HG03139 (cell line): Measurements from ENCODE around the gene DUS1L.
"Not testable (repeated sequence)": the region's sequence is repeated elsewhere in the genome, so short reads cannot be mapped to it uniquely, and the experiment has no call there.

ENCODE experiments used
- ATAC-seq: cut with Tn5 transposase; IDR thresholded peaks from one replicate; pipeline ENCODE4 v1.9.1; 2021; ENCODE audit not compliant: unreplicated experiment

Gene DUS1L

DNA sequence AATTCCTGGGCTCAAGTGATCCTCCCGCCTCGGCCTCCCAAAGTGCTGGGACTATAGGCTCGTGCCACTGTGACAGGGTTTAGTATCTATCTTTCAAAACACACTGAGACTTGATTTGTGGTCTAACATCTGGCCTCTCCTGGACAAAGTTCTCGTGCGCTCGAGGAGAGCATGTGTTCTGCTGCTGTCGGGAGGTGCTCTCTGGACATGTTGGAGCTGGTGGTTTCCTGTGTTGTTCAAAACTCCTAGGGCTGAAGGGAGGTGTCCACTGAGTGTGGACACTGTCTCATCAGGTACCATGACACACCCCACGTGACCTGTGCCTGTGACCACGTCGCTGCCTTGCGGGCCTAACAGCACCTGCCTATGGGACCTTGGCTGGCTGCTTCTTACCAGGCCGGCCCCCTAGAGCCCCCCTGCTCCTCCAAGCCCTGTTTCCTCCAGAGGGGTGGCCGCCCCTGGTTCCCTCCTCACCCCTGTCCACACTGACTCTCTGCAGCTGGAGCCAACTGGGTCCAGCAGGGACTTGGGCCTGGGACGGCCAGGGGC is 19.6 kb downstream of the DUS1L start:
- ATAC-seq = no peak

DNA sequence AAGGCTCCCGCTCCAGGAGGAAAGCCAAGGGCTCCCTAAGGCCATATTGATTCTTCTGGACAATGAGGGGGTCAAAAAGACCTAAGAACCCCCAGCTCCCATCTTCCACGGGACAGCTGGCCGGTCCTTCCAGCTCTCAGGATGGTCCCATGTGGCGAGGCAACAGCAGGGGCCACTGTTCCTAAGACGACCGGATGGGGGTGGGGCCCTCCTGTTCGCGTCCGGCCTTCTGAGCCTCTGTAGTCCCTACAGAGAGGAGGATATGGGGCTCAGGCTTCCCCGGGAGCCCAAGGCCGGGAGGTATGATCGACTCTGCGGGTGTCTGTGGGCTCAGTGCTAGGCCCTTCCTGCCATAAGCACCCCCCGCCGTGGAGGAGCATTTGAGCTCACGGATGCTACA is 22.1 kb downstream of the DUS1L start:
- ATAC-seq = no peak

DNA sequence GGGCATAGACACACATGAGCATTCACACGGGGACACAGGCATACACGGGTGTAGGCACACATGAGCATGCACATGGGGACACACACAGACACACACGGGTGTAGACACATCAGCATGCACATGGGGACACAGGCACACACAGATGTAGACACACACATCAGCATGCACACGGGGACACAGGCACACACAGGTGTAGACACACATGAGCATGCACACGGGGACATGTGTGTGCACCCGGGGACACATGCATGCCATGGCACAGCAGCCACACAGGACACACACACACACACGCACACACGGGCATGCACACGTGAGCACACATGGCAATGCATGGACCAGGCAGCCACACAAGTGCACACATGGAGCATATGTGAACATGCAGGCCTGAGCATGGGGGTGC is 23.0 kb downstream of the DUS1L start:
- ATAC-seq = no peak

DNA sequence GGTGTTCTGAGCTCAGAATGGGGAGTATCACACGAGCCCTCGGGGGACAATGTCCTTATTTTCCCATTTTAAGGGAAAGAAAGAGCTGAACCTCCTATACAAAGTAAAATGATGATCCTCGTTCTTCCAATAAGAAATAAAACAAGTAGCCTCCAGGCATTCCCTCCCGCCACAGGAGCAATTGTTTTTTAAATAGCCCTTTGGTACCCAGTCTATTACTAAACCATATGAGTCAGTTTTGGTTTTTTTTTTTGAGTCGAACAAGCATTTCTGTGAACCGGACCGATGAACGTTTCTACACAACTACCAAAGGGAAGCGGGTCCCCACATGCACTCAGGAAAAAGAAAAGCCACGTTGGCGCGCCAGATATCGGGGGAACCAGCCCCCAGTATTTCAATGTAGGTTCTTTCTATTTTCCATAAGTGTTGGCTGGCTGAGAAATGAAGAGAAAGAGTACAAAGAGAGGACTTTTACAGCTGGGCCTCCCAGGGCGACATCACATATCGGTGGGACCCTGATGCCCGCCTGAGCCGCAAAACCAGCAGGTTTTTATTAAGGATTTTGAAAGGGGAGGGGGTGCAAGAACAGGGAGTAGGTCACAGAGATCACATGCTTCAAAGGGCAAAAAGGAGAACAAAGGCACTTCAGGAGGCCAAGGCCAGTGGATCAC is 24.3 kb downstream of the DUS1L start:
- ATAC-seq = no peak

DNA sequence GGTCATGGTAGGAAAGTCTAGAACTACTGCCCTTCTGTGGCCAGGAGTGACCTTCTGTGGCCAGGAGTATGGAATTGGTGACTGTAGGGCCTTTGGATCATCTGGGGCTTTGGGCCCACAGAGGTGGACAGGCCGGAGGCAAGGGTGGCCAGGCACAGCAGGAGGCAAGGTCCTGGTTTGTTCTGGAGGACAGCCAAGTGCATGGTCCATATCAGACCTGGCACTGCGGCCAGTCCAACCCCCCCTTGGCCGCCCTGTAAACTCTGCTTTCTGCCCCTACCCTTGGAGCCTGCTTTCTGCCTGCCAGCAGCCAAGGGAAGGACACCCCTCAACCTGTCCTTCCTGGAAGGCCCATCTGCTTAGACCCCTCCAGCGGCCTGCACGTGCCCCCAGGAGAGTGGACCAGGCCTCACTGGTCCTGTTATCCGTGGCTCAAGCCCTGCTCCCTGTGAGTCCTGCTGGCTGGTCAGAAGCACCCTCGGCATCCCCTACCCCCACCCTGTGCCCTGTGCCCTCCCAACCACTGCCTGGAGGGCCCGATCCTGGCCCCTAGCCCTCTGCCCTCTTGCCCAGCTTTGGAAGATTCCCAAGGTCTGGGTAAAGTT is 25.8 kb downstream of the DUS1L start:
- no peak for ATAC-seq

DNA sequence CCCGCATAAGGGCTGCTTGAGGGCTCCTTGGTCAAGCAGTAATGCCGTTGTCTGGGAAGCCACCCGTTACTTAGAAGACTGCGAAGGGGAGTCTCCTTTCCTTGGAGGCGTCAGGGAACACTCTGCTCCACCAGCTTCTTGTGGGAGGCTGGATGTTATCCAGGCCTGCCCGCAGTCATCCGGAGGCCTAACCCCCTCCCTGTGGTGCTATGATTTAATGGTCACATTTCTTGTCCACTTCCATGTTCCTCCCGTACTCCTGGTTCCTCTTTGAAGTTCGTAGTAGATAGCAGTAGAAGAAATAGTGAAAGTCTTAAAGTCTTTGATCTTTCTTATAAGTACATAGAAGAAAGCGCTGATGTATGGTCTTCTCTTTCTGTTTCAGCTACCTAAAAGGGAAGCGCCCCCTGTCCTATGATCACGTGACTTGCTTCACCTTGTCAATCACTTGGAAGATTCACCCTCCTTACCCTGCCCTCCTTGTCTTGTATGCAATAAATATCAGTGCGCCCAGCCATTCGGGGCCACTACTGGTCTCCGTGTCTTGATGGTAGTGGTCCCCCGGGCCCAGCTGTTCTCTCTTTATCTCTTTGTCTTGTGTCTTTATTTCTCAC is 26.7 kb downstream of the DUS1L start:
- ATAC-seq = not testable (repeated sequence)

DNA sequence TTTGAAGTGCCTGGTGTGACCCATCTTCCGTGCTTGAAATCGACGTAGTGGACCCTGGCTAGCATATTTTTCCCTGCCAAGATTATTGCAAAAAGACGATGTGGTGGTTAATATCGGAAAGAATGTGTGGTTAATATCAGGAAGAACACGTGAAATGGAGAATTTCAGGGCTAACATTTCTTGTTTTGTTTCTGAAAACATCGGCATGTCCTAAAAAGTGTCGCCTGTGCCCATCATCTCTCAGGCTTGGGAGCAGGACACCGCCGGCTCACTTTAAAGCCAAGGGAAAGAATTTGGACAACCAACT is 27.8 kb downstream of the DUS1L start:
- ATAC-seq = no peak

DNA sequence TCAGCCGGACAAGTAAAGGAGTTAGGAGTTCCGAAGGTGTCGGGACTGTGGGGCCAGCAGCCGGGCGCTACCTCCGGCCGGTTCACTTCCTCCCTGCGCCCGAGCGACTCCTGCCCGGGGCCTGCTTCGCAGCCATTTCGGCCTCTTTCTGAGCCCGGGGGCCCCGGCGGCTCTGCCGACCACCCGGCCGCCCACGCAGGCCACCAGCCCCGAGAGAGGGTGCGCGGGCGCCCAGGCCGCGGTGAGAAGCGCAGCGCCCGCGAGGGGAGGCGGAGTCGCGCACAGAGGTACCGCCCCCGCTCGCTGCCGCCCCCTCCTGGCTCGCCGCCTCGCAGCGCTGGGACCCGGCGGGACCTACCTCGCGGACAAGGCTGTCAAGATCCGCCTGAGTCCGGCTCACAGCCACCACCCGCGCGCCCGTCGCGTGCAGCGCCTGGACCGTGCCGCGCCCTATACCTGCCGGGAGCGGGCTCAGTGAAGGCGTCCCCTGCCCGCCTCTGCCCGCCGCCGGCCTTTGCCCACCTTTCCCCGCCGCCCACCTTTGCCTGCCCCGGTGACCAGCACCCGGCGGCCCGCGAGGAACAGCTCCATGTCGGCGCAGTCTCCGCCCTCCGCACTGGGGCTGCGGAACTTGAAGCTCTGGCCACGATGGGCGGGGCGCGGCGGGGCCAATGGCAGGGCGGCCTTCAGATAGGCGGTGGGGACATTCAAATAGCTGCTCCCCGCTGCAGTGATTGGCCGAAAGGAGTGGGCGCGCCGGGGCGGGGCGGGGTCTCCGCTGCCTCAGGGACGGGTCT is 28.3 kb downstream of the DUS1L start, which contains the start of gene DCXR:
Gene DCXR, minus strand, starts transcription at position 606 of the 797 bp plus-strand sequence. Its CDS starts 15 bp downstream, at position 591.
- ATAC-seq = peak; percentile 80

DNA sequence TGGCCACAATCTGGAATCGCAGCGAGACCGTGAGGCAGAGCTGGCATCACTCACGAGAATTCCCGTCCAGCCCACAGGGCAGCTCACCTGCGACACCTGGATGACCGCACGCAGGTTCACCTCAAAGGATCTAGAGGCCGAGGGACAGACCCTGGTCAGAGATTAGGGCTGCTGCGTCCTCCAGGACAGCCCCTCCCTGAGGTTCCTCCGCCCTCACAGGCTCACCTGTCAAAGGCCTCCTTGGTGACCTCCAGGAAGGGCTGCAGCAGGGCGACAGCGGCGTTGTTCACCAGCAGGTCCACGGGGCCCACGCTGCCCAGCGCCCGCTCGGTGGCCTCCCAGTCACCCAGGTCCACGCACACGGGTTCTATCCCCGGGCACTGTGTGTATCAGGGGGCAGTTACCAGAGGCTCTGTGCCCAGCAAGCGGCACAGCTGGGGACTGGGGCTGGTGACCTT is 28.9 kb downstream of the DUS1L start:
- ATAC-seq = no peak

DNA sequence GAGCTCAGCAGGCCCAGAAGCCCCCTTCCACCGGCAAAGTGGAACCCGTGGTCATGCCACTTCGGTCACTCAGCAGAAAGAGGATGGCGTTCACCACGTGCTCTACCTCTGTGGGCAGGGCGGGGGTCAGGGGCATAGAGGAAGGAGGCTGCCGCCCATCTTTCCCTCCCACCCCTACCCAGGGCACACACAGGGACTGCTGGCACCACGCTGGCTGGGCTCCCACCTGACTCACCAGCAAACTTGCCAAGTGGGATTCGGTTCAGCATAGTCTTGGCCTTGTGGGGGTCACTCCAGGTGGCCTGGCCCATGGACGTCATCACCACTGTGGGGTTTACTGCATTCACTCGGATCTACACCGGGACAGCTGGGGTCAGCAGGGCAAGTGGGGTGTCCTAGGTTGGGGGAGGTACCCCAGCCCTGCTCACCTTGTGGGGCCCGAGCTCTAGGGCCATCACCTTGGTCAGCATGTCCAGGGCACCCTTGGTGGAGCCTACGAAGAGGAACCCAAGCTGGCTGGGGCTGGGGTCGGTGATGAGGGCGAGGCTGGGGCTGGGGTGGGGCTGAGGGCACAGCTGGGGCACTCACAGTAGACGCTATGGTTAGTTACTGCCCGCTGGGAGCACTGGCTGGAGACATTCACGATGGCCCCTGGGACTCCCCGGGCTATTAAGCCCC is 29.5 kb downstream of the DUS1L start:
- no peak for ATAC-seq

DNA sequence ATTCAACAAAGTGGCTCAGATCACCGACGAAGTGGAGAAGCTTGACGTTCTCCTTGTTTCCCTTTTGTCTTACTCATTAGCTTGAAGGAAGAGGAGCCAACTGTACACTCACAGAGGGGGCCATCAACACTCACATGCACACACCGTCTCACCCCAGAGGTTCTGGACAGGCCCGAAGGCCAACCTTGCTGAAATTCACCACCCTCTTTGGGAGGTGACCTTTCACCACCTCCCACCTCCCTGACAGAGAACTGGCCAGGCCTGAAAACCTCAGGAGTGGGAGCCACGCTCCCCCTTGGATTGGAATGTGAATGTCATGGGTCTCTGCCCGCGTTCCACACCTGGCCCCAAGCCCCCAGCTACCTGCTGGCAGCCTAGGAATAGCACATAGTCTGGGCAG is 30.1 kb downstream of the DUS1L start:
- ATAC-seq = no peak

DNA sequence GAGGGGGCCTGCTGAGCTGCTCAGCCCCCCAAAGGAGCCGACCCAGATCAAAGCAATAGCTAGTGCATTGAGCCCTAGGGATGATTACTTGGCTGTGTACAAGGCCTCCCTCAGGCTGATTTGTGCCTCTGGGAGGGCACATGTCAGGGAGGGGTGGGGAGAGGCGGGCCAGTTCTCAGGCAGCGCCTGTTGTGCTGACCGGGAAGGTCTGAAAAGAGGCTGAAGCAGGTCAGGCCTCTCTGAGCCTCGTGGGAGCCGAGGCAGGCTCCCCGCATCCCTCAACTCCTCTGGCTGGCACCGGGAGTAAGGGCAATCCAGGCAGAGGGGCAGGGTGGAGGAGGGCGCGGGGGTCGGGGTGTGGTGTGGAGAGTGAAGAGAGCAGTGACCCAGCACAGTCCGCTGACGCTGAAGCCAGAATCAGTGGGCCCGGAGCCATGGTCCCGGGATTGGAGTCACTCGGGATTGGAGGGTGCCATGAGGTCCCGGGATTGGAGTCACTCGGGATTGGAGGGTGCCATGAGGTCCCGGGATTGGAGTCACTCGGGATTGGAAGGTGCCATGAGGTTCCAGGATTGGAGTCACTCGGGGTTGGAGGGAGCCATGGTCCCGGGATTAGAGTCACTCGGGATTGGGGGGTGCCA is 31.1 kb downstream of the DUS1L start:
- no peak for ATAC-seq

DNA sequence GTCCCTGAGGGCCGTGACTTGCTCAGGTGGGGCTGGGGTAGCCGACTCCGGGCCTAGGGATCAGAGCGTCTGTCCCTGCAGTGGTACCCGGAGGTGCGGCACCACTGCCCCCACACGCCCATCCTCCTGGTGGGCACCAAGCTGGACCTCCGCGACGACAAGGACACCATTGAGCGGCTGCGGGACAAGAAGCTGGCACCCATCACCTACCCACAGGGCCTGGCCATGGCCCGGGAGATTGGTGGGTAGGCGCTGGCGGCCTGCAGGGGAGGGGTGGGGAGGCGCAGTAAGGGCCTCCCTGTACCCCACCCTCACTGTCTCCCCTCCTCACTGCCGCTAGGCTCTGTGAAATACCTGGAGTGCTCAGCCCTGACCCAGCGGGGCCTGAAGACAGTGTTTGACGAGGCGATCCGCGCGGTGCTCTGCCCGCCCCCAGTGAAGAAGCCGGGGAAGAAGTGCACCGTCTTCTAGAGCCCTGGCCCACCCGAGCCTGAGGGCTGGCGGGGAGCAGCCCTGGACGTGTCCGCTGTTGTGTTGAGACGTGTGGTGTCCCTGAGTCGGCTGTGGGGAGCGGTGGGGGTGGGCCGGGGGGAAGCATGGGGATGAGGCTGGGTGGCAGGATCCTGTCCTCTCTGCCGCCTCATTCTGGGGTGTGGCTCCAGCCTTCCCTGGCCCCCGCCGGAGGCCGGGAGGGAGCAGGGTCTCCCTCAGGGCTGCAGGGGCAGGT is 32.1 kb downstream of the DUS1L start:
- no peak for ATAC-seq

DNA sequence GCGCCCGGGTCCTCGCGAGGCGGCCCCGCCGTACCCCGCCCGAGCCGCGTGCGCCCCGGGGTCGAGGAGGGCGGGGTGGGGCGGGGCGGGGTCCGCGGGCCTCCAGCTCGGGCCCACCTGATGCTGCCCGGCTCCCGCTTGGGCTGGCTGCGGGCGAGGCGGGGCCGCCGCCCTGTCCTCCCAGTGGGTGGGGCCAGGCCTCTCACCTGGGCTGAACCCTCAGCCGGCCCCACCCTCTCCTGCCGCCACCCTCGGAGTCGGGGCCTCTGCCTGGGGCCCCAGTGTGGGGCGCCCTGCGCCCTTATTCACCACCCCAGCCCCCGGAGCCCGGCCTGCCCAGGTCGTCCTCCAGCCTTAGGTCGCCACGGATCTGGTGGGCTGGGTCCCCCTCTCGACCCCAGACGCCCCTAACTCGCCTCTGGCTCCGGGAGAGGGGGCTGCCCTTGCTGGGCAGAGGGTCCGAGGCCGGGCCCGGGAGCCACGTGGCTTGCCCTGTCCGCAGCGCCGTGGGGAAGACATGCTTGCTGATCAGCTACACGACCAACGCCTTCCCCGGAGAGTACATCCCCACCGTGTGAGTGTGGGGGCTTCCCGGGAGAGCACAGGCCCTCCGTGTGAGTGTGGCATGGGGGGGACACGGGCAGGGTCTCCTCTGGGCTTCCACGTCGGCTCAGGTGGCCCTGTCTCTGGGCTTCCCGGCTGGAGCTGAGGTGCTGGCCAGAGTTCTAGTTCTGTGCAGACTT is 33.5 kb downstream of the DUS1L start:
- ATAC-seq = no peak

DNA sequence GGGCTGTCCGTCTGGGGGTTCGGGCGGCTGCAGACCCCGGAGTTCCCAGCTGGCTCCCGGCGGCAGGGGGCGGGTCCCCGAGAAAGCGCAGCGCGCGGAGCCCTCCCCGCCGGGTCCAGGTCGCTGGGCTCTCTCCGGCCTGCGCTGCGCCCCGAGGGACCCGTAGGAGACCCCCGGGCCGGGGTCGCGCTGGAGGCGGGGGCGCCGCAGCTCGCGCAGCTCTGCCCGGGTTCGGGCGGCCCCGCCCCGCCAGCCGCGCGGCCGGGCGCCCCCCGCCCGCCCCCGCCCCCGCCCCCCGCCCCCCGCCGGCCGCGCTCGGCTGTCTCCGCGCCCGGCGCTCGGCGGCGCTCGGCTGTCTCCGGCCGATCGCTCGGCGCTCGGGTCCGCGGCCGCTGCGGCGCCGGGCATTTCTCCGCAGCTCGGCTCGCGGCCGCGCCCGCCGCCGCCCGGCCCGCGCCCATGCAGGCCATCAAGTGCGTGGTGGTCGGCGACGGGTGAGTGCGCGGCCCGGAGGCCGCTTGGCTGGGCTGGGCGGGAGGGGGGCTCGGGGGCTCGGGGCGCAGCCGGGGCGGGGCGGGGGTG is 34.2 kb downstream of the DUS1L start, which contains the start of gene RAC3:
Gene RAC3, plus strand, starts transcription at position 376 of the 582 bp plus-strand sequence. Its CDS starts 84 bp downstream, at position 460.
- ATAC-seq = no peak

DNA sequence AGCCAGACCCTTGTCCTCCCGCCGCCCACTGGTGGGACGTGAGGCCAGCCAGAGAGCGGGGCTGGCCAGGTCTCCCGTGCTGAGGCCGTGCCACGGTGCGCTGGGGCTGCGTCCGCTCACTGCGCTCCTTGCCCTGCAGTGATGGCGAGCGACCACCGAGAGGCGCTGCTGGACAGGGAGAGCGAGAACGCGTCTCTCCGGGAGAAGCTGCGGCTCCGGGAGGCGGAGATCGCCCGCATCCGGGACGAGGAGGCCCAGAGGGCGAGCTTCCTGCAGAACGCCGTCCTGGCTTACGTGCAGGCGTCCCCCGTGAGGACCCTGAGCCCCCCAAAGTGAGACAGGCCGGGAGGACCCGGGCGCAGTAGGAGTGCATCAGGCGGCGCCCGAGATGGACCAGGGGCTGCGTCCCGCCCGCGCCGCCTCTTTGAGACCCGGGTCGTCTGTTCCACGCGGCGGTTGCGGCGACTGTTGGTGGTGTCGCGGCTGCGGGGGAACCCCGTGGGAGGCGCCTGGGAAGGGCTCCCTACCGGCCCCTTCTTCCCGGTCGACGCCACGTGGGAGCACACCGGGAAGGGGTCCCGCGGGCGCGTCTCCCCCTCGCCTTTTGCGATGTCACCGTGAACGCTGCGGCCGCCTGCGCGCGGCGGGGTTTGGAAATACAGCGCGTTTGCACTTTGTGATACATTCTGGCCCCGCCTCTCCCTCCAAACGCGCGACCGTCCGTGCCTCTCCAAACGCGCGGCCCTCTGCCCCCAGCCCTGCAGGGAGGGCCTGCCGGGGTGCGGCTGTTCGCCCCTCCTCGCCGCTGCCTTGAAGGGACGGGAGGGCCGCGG is 34.9 kb downstream of the DUS1L start:
- ATAC-seq = no peak

DNA sequence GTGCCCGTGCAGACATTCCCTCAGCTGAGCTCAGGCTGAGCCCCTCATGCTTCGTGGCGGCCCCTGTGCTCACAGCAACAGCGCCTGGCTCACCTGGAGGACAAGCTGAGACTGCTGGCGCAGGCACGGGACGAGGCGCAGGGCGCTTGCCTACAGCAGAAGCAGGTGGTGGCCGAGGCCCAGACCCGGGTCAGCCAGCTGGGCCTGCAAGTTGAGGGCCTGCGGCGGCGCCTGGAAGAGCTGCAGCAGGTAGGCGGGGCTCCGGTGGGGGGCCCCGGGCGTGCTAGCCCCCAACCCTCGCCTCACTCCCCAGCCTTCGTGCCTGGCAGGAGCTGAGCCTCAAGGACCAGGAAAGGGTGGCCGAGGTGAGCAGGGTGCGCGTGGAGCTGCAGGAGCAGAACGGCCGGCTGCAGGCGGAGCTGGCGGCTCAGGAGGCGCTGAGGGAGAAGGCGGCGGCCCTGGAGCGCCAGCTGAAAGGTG is 35.6 kb downstream of the DUS1L start:
- no peak for ATAC-seq
